ENCODE measurements around the gene CYP8B1.

The CYP8B1 gene

GRCh38 chr3:42849017-42849416 lies 26.7 kb downstream of the CYP8B1 start:
- DNase-seq (ENCODE audit: low read depth) = no peak
- TF ChIP-seq, protein P1, sequence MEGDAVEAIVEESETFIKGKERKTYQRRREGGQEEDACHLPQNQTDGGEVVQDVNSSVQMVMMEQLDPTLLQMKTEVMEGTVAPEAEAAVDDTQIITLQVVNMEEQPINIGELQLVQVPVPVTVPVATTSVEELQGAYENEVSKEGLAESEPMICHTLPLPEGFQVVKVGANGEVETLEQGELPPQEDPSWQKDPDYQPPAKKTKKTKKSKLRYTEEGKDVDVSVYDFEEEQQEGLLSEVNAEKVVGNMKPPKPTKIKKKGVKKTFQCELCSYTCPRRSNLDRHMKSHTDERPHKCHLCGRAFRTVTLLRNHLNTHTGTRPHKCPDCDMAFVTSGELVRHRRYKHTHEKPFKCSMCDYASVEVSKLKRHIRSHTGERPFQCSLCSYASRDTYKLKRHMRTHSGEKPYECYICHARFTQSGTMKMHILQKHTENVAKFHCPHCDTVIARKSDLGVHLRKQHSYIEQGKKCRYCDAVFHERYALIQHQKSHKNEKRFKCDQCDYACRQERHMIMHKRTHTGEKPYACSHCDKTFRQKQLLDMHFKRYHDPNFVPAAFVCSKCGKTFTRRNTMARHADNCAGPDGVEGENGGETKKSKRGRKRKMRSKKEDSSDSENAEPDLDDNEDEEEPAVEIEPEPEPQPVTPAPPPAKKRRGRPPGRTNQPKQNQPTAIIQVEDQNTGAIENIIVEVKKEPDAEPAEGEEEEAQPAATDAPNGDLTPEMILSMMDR (IDR thresholded peaks at IDR 0.05; ENCODE audit: control insufficient read depth, insufficient read depth, low read depth, low read length, missing control alignments) = no peak
- no peak overlapping the region for H3K4me3 ChIP-seq (ENCODE audit: control insufficient read depth, low read depth, low read length)

GRCh38 chr3:42847731-42848130 lies 27.9 kb downstream of the CYP8B1 start:
- H3K4me3 ChIP-seq (ENCODE audit: control insufficient read depth, low read depth, low read length) = no peak overlapping the region

DNA sequence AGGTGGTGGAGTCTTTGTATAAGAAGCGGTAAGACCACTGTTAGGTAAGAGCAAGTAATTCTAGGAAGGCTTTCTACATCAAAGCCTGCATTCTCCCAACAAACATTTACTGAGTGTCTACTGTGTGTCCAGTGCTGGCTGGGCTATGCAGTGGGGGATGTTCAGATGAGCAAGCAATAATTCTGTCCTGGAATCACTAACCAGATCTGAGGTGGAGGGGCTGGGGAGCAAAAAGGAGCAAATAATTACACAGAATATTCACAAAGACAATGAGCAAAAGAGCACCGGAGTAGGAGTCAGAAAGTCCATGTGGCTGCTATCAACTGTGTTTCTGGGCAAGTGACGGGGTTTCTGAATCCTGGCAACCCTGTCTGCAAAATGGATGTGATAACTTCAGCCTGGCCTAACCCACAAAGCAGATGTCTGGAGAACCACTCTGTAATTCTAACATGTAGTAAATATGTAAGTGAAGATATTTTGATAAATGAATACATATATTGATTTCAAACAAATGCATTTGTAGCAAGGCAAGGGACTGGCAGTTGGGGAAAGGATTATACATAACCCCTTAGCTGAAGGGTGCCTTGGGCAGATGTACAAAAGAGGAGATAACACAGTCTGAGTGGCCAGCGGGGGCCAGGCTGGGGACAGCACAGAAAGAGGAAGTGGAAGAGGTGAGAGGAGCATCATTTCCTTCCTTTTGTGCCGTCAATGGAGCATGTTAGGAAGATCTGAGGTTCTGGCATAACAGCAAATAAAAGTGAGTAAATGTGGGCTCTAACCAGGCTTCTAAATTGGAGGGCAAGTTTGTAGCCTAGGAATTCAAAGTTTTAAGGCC lies 28.8 kb downstream of the CYP8B1 start:
- DNase-seq (ENCODE audit: low read depth) = no peak

More at GRCh38 chr3:42847731-42848130, 27.9 kb downstream of the CYP8B1 start:
- TF ChIP-seq, protein P1 (IDR thresholded peaks at IDR 0.05; ENCODE audit: control insufficient read depth, insufficient read depth, low read depth, low read length, missing control alignments) = no peak
- no peak for DNase-seq (ENCODE audit: low read depth)

DNA sequence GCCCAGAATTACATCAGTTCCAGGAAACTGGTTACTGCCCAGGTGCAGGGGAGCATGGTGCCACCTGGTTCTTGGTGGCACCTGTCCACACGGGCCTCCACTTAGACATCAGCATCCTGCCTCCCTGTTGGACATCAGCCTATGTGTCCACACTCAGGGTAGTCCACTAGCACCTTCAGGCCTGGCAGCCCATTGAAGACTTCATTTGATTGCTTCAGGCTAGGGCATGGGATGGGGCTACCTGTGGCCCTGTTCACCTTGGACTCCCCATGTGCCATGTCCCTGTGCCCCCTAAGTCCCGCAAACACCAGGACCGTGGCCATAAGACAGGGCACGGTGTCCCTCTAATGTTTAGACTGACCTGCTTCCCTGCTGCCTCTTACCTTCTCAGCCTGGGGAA lies 30.9 kb downstream of the CYP8B1 start:
- no peak for DNase-seq (ENCODE audit: low read depth)
- TF ChIP-seq, protein P1 (IDR thresholded peaks at IDR 0.05; ENCODE audit: control insufficient read depth, insufficient read depth, low read depth, low read length, missing control alignments) = no peak
- H3K4me3 ChIP-seq (ENCODE audit: control insufficient read depth, low read depth, low read length) = no peak overlapping the region

More for the DNA sequence above, 28.8 kb downstream of the CYP8B1 start:
- TF ChIP-seq, protein P1 (IDR thresholded peaks at IDR 0.05; ENCODE audit: control insufficient read depth, insufficient read depth, low read depth, low read length, missing control alignments) = no peak
- H3K4me3 ChIP-seq (ENCODE audit: control insufficient read depth, low read depth, low read length) = no peak overlapping the region

DNA sequence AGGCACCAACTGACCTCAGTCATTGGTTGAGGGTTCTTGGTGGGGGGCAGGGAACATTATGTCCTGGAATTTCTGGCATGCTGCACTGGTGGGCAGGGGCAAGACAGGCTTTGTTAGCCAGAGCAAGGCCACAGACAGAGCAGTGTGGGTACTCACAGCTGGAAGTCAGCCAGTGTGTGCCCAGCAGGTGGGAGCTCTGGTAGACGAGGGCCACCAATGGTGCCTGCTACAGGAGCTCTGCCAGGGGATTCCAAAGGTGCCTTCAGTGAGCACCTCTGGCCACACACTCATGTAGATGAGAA lies 31.3 kb downstream of the CYP8B1 start:
- DNase-seq (ENCODE audit: low read depth) = no peak
- no peak overlapping the region for H3K4me3 ChIP-seq (ENCODE audit: control insufficient read depth, low read depth, low read length)
- TF ChIP-seq, protein P1 (IDR thresholded peaks at IDR 0.05; ENCODE audit: control insufficient read depth, insufficient read depth, low read depth, low read length, missing control alignments) = no peak

GRCh38 chr3:42843713-42844411 lies 31.8 kb downstream of the CYP8B1 start:
- TF ChIP-seq, protein P1 (IDR thresholded peaks at IDR 0.05; ENCODE audit: control insufficient read depth, insufficient read depth, low read depth, low read length, missing control alignments) = no peak
- DNase-seq (ENCODE audit: low read depth) = no peak

More at GRCh38 chr3:42843713-42844411, 31.8 kb downstream of the CYP8B1 start:
- no peak overlapping the region for H3K4me3 ChIP-seq (ENCODE audit: control insufficient read depth, low read depth, low read length)

Data from AG09309 (cell line).